ENCODE data around the gene COP1. TPM values are rescaled to one million over a fixed set of nuclear protein-coding genes. Genes with fewer than 3 reads are reported as not detected.

COP1 gene
- total and polyA plus RNA-seq, 2 of the 8 experiments (the other 6 are each of a cell fraction or from before 2014, with no cell fraction given): 26.2 to 44.9 TPM

- TF ChIP-seq RXRA (IDR thresholded peaks at IDR 0.05; ENCODE audit: insufficient read depth, low read depth, low read length): no peak
- no peak for TF ChIP-seq TCF12 (IDR thresholded peaks at IDR 0.05; ENCODE audit: low read depth, low read length)
- TF ChIP-seq POU5F1 (IDR thresholded peaks at IDR 0.05; ENCODE audit: low read depth, low read length): no peak
- no peak for TF ChIP-seq SIN3A (conservative IDR thresholded peaks at IDR 0.05 in 1 of 2, IDR thresholded peaks at IDR 0.05 in 1 of 2; ENCODE audit: low read depth in 1 of 2, low read length in 2 of 2)
Measured at GRCh38 chr1:176055398-176055797, 151.7 kb downstream of the COP1 start (continued).
